Renal cortex interstitium (tissue), 11 donors: ENCODE results near the gene ATP4B. TPM values are rescaled to one million over a fixed set of nuclear protein-coding genes. Genes with fewer than 3 reads are reported as not detected.

Experiments
- DNase-seq, 11 donors: peaks; one replicate each; pipeline ENCODE4 v3.0.0-alpha.2; 2013; ENCODE audit warnings: low read depth in 9 of 11, low spot score in 4 of 11; ENCODE audit errors: extremely low read depth in 1 of 11
- polyA plus RNA-seq, 3 donors: library from polyadenylated mRNA; unstranded; fragments of 120-200 nt; gene quantifications; one replicate each; pipeline ENCODE4 v1.2.1, GENCODE V29; 2013; ENCODE audit not compliant: insufficient read length in 3 of 3

The ATP4B gene
- polyA plus RNA-seq, 3 donors = 0.20 to 0.89 (median 0.30) TPM

DNA sequence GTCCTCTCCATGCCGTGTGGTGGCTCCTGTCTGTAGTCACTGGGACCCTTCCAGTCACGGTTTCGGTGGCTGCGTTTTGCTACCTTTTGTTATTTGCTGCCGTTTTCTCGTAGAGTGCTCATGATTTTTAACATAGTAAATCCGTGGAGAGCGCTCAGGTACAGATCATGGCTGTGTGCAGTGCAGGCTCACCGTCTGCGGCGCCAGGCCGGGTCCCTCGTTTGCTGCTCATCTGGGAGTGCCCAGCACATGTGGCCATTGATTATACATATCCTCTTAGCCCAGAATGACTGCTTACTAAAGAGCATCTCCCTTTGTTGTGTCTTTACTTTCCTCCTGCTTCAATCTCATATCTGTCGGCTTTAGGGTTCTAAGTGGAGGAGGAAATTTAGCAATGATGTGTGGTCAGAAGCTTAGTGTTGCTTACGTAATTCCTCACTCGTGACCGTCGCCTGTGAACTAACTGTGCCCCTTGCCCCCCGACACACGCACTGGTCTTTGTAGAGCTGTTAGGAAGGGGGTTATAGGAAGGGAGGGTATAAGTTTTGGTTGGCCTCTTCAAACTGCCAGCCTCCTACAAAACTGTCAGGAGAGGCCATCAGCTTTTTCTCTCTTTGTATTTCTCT, 41.6 kb downstream of the ATP4B start:
- DNase-seq = no peak

DNA sequence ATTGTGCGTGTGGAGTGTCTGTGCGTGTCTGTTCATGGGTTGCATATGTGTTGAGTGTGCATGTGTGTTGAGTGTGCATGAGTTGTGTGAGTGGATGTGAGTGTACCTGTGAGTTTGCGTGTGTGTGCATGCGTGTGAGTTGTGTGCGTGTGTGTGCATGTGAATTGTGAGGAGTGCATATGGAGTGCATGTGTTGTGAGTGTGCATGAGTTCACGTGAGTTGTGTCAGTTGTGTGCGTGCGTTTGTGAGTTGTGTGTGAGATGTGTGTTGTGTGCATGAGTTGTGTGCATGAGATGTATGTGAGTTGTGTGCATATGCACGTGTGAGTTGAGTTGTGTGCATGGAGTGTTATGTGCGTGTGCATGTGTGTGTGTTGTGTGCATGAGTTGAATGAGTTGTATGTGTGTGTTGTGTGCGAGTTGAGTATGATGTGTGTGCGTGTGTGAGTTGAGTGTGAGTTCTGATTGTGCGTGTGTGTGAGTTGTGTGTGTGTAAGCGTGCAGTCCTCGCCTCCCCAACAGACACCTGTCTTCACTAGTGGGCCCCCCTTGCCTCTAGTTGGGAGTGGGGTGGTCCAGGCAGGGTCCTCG, 44.1 kb downstream of the ATP4B start:
- DNase-seq = no peak

DNA sequence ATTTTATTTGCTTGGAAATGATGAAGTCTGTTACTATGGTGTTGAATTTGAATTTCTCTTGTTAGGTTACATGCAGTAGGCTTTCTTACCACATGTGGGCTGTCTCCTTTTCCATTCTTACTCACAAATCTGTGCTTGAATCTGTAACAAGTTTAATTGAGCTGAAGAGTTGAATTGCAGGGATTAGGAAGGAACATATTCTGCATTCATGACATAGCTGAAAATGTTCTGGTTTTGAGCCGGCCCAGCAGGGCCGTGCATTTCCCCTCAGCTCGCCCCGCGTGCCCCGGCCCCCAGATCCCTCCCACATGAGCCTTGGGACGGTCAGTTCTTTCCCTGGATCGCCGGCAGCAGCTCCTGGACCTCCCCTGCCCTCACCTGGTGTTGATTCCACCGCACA, 45.4 kb downstream of the ATP4B start:
- DNase-seq = no peak

DNA sequence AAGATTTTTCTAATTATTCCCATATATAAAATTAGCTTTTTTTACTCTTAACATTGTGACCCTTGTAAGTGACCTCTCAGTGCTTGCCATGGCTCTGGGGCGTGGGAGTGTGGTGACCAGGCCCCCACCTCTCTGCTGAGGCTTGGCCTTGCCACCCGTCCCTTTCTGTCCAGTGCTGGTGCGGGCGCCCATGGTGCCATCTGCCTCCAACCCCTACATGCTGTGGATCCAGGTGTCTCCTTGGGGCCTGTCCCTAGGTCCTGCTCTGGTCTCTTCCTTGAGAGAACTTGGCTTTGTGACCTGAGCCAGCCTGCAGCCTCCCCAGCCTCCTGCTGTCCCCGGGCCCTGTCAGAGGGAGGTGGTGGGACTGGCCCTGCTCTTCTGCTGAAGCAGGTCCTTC, 46.0 kb downstream of the ATP4B start:
- no peak for DNase-seq

DNA sequence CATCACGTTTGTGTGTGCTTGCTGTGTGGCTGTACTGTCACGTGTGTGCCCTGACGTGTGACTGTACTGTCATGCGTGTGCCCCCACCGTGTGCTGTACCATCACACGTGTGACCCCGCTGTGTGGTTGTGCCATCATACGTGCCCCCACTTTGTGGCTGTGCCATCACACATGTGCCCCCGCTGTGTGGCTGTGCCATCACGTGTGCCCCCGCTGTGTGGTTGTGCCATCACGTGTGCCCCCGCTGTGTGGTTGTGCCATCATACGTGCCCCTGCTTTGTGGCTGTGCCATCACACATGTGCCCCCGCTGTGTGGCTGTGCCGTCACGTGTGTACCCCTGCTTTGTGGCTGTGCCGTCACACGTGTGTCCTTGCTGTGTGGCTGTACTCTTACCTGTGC, 47.7 kb downstream of the ATP4B start:
- no peak for DNase-seq

DNA sequence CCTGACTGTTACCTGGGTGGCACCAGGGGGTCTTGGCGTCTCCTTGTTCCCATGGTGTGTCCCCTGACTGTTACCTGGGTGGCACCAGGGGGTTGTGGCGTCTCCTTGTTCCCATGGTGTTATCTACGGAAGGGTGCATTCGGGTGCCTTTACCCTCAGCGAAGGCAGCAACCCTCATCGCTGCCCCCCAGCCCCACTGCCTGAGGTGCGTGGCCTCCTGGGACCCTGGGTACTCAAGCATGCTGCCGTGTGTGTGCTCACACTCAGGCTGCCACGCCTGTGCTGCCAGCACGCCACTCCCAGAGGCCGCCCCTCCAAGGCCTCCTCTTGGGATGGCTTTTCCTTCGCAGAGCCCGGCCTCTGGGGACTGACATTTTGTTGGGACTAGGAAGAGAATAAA, 48.4 kb downstream of the ATP4B start:
- no peak for DNase-seq

DNA sequence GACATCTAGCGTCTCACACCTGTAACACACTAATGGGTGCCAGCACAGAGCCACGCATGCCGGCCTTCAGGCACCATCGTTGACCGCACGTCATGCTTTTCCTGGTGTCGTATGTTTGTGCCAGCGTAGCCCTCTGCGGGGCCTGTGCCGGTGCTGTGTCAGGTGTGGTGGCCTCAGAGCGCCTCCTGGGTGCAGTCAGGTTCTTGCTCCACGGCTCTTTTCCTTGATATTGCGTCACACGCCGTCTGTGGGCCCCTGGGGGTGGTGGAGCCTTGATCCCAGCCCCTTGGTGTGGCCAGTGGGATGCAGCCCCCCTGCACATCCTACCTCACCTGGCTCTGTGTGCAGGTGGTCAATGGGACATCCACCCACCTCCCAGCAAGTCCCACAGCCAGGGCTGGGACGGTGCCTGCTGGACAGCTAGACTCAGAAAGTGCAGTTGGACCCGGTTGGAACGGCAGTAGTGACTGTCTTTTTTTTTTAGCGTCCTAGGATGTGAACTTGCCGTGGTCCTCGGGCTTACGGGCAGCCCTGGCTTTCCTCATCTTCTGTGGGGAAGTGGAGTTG, 48.9 kb downstream of the ATP4B start:
- DNase-seq = no peak

DNA sequence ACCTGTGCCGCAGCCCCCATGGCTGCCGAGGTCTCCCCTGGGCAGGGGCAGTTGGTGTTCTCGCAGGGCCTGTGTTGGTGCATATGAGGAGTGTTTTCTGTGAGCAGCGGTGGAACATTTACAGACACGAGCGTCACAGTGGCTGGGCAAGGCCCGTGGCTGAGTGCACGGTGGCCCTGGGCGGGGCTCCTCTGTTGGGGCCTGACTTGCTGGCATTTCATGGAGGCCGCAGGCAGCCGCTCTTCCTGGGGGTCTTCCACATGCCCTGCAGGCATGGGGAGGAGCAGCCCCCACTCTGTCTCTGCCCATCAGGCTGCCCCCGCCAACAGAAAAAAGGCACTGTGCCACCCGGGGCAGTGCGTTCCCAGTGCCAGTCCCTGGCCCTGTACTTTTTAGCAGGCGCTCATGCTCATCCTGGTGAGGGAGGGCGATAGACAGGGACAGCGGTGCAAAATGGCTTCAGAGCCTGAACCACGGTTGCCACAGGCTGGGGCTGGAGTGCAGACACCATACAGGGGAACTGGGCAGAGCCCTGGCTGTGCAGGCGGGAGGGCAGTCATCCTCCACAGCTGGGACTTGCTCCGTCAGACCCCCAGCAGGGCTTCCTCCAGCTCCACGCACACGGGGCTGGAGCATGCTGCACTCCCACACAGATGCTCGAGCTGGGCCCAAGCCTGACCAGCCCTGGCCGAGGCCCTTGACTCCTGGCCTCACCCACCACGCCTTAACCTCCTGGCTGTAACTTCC, 49.9 kb downstream of the ATP4B start:
- DNase-seq = no peak

DNA sequence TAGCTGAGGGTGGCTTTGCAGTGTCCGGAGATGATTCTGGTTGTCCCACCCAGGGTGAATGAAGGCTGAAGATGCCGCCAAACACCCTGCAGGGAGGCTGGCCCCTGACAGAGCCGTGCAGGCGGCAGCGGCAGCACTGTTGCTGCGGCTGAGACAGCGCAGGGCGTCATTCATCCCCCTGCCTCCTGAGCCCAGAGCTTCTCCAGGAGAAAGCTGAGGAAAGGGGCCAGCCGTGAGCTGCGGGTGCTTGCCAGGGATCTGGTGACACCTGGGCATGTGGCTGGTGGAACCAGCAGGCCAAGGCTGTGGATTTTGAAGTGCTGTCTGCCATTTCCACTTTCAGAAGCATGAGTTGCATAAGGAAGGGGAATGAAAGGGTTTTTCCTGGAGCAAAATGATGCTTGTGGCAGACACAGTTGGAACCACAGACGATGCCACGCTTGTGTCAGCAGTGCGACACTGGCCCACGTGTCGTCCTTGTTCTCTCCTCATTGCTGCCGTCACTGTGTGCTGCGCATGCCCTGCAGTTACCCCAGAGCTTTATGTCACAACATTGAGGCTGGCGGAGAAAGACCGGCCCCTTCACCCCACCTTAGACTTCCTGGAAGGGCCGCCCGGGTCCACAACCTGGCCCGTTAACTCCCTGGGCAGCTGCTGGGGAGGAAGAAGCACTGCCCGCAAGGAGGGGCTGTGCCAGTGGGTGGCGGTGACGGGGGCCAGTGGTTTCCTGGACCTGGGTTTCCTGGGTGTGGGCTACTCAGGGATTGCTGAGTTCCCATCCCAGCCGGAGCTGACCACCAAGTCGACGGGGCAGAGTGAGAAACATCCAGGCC, 50.7 kb downstream of the ATP4B start:
- no peak for DNase-seq

DNA sequence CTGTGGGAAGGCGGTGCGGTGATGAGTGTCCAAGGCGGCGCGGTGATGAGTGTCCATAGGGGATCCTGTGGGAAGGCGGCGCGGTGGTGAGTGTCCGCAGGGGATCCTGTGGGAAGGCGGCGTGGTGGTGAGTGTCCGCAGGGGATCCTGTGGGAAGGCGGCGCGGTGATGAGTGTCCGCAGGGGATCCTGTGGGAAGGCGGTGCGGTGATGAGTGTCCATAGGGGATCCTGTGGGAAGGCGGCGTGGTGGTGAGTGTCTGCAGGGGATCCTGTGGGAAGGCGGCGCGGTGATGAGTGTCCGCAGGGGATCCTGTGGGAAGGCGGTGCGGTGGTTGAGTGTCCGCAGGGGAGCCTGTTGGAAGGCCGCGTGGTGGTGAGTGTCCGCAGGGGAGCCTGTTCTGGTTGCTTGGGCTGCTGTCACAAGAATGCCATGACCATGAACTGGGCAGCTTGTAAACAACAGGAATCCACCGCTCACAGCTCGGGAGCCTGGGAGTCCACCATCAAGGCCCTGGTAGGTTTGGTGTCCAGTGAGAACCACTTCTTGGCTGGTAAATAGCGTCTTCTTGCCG, 52.0 kb downstream of the ATP4B start:
- no peak for DNase-seq

DNA sequence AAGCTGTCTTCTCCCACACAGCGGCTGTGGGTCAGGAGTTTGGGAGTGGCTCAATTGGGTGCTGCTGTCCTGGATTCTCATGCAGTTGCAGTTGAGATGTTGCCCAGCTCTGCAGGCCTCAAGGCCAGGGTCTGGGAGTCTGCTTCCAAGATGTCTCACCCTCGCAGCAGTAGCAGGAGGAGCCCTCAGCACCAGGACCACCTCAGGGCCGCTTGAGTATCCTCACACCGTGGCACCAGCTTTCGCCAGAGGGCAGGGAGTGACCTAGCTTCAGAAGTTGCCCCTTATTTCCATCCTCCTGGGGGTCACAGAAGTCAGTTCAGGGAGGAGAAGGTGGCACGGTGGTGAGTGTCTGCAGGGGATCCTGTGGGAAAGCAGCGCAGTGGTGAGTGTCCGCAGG, 52.5 kb downstream of the ATP4B start:
- DNase-seq = no peak

DNA sequence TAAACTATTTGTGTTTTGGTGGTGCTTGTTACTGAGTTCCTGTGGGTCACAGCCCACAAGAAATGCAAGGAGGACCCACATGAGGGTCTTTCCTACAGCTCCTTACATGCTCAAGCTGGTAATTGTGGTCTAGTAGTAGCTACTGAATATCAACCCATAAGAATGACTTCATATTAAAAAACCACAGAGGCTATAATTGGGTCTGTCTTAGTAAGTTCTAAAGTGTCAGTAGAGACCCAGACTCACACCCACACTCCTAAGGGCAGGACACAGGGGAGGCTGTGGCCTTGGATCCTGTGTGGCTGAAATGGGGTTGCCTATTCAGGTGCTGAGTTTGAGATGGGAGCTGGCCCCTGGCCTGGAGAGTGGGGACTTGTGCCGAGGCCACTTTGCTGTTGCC, 53.8 kb downstream of the ATP4B start:
- no peak for DNase-seq

DNA sequence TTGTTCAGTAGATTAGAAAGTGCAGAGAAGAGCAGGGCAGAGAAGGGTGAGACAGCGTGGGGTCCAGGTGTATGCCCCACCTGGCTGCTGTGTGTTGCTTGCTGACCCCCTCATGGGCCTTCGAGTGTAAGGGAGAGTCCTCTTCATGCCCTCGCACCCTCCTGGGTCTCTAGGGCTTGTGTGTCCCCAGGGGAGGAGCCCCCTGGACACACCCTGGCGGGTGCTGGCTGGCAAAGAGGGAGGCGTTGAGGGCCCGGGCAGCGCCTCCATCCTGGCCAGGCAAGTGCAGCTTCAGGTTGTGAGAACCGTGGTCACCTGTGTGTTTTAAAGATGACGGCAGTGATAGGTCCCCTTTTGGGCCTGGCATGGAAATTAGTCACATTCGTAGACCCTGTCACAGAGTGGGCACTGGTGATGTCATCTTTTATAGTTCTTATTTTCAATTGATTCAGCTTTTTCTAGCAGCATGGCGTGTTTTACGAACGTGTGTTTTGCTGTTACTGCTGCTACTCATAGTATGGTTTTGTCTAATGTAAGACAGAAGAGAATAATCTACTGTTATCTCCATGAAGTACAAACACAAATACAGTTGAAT, 54.8 kb downstream of the ATP4B start:
- no peak for DNase-seq

DNA sequence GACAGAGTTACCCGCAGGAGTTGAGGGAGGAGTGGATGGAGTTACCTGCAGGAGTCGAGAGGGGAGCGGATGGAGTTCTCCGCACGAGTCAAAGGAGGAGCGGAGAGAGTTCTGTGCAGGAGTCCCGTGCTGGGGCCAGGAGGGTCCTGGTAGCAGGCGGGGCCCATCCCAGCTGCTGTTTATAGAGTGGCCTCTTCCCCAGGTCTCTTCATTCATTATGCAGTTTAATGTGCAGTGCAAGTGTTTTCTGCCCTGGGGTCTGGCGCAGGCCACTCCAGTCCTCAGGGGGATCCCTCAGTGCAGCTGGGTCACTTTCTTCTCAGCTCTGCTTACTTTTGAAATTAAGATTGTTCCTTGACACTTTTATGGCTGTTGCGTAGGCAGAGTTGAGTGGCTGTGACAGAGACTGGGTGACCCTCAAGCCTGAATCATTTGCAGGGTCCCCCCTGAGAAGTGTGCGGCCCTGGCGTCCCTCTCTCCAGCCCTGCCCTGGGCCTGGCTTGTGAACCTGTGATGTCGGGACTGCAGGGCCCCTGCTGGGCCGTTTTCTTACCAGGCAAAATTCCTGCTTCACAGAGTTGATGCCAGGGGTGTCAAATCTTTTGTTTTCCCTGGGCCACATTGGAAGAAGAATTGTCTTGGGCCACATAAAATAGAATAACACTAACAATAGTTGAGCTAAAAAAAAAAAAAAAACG, 55.6 kb downstream of the ATP4B start:
- no peak for DNase-seq

DNA sequence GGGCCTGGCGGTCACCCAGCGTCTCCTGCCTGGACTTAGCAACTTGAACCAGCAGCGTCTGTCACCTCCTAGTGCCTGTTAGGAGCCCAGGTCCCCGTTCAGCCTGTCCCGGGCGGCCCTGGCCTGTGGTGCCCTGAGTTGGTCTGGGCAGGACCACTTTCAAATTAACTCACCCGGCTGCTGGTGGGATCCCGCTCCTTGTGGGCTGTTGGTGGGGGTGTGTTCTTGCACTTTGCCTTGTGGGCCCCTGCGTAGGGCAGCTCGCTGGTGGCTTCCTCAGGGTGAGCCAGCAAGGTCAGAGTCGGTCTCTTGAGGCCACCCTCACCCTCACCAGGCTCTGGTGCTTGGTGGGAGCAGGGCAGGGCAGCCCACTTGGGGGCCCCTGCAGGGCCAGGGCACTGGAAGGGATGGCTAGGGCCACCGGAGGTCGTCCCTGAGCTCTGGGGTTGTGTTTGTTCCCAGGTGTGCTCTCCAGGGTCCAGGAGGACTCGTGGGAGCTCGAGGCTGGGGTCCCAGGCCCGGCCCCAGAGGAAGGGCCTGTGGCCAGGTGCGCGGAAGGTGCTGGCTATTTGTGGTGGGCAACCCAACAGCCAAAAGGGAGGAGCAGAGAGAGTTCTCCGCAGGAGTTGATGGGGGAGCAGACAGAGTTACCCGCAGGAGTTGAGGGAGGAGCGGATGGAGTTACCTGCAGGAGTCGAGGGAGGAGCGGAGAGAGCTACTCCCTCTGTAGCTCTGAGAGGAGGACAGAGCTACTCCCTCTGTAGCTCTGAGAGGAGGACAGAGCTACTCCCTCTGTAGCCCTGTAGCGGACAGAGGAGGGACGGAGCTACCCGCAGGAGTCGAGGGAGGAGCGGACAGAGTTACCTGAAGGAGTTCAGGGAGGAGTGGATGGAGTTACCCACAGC, 56.6 kb downstream of the ATP4B start:
- DNase-seq = no peak

DNA sequence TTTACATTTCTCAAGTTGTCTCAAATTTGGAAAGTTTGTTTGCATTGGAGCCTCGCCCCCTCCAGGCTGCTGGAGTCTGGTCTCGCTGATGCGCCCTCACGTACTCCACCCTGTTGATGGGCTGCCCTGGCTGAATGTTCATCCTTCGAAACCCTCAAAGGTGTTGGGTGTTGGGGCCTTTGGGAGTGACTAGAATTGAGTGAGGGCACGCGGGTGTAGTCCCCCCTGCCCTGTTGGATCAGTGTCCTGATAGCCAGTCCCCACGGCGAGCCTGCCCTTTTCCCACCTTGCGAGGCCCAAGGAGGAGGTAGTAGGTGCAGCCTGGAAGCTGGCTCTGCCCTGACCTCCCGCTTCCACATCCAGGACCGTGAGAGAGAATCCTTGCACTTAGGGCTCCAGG, 58.6 kb downstream of the ATP4B start:
- no peak for DNase-seq
